ENCODE measurements around the gene GZMA.

Gene GZMA

GRCh38 chr5:55151923-55152842 lies 49.7 kb downstream of the GZMA start:
- Histone ChIP-seq H3K27ac (ENCODE audit: low read length) (no peak overlapping the region), H3K9me3 (ENCODE audit: insufficient read depth, low read length, severe bottlenecking) (no peaks in the 10 kb centered on the region), H3K9ac (ENCODE audit: low read depth, low read length) (no peak overlapping the region), H3K4me1 (ENCODE audit: insufficient read depth, low read length) (no peaks in the 10 kb centered on the region), H3K27me3 (ENCODE audit: insufficient read depth, low read length, poor library complexity) (peaks cover 13% of the 10 kb centered on the region), H3K4me2 (ENCODE audit: insufficient read depth, low read length) (no peak overlapping the region), H2AFZ (ENCODE audit: low read depth, low read length) (no peak overlapping the region), H3K4me3 (ENCODE audit: low read depth in 1 of 2, low read length in 2 of 2) (no peak overlapping the region), H4K20me1 (ENCODE audit: insufficient read depth, low read length) (no peaks in the 10 kb centered on the region), H3K79me2 (ENCODE audit: insufficient read depth, low read length) (no peaks in the 10 kb centered on the region), H3K36me3 (ENCODE audit: insufficient read depth, low read length) (no peaks in the 10 kb centered on the region)
- ATAC-seq (ENCODE audit: insufficient read depth, low read depth) (no peak), DNase-seq (no peak)
- TF ChIP-seq EZH2 (IDR thresholded peaks at IDR 0.05; ENCODE audit: borderline replicate concordance, low read depth, low read length, severe bottlenecking), result no peak
- TF ChIP-seq, protein P1, sequence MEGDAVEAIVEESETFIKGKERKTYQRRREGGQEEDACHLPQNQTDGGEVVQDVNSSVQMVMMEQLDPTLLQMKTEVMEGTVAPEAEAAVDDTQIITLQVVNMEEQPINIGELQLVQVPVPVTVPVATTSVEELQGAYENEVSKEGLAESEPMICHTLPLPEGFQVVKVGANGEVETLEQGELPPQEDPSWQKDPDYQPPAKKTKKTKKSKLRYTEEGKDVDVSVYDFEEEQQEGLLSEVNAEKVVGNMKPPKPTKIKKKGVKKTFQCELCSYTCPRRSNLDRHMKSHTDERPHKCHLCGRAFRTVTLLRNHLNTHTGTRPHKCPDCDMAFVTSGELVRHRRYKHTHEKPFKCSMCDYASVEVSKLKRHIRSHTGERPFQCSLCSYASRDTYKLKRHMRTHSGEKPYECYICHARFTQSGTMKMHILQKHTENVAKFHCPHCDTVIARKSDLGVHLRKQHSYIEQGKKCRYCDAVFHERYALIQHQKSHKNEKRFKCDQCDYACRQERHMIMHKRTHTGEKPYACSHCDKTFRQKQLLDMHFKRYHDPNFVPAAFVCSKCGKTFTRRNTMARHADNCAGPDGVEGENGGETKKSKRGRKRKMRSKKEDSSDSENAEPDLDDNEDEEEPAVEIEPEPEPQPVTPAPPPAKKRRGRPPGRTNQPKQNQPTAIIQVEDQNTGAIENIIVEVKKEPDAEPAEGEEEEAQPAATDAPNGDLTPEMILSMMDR (IDR thresholded peaks at IDR 0.05; ENCODE audit: borderline replicate concordance, extremely low read depth, low read length, poor library complexity, severe bottlenecking), result no peak

GRCh38 chr5:55154873-55155272 lies 52.4 kb downstream of the GZMA start:
- TF ChIP-seq EZH2 (IDR thresholded peaks at IDR 0.05; ENCODE audit: borderline replicate concordance, low read depth, low read length, severe bottlenecking), result no peak
- TF ChIP-seq, protein P1 (IDR thresholded peaks at IDR 0.05; ENCODE audit: borderline replicate concordance, extremely low read depth, low read length, poor library complexity, severe bottlenecking), result no peak
- DNase-seq, result no peak

More at GRCh38 chr5:55154873-55155272, 52.4 kb downstream of the GZMA start:
- peaks cover 13% of the 10 kb centered on the region for H3K27me3 ChIP-seq (ENCODE audit: insufficient read depth, low read length, poor library complexity)
- H4K20me1 ChIP-seq (ENCODE audit: insufficient read depth, low read length), result no peaks in the 10 kb centered on the region
- no peaks in the 10 kb centered on the region for H3K79me2 ChIP-seq (ENCODE audit: insufficient read depth, low read length)
- H2AFZ ChIP-seq (ENCODE audit: low read depth, low read length), result no peak overlapping the region
- H3K9ac ChIP-seq (ENCODE audit: low read depth, low read length), result no peak overlapping the region
- no peak overlapping the region for H3K27ac ChIP-seq (ENCODE audit: low read length)
- no peaks in the 10 kb centered on the region for H3K4me1 ChIP-seq (ENCODE audit: insufficient read depth, low read length)
- H3K36me3 ChIP-seq (ENCODE audit: insufficient read depth, low read length), result no peaks in the 10 kb centered on the region
- no peak overlapping the region for H3K4me3 ChIP-seq (ENCODE audit: low read depth in 1 of 2, low read length in 2 of 2)
- H3K9me3 ChIP-seq (ENCODE audit: insufficient read depth, low read length, severe bottlenecking), result no peaks in the 10 kb centered on the region
- H3K4me2 ChIP-seq (ENCODE audit: insufficient read depth, low read length), result no peak overlapping the region
- no peak for ATAC-seq (ENCODE audit: insufficient read depth, low read depth)
